ENCODE results near the gene LAP3. TPM values are rescaled to one million over a fixed set of nuclear protein-coding genes. Genes with fewer than 3 reads are reported as not detected.
"Not testable (repeated sequence)": the region's sequence is repeated elsewhere in the genome, so short reads cannot be mapped to it uniquely, and the experiment has no call there.

LAP3 gene
- total RNA-seq, 1 donor from 2014 or later, result 55.6 TPM

DNA sequence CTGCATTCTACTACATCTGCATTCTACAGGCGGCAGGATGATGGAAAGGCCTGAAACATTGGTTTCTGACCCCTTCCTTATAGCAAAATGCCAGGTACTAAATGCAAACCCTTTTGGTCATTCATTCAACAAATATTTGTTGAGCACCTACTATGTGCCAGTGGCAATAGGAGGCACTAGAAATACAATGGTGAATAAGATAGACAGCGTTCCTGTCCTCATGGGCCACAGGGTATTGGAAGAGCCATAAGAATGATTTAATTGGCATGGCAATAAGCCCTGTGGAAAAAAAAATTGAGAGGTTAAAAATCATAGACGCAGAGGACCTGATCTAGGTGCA lies 17.3 kb upstream of the LAP3 start:
- DNase-seq, result no peak
- intact Hi-C loops (cut with micrococcal nuclease), result loop anchor here (5.0 kb wide), 1 partner anchor 423 kb away; no protein-coding TSS in a partner anchor
- no peak for ATAC-seq

DNA sequence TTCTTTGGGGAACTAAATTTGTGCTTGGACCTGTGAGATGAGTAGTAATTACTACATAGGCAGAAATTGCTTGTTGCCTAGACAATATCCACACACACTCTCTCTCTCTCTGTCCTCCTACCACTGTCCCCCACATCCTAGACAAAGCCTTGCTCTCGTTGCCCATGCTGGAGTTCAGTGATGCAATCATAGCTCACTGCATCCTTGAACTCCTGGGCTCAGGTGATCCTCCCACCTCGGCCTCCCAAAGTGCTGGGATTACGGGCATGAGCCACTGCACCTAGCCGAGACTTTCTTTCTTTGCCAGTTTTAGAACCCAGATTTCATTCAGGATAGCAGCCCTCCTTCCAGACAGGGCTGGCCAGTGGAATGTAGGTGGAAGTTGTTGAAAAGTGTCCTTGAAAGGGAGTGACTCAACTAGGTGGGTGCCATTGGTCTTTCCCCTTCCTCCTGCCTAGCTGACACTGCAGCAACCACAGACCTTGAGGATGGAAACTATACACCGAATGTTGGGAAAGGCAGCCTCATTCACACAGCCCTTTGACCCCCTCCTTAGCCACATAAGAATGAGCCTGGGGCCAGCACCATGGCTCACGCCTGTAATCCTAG lies 16.8 kb upstream of the LAP3 start:
- DNase-seq (no peak), ATAC-seq (no peak)
- intact Hi-C loops (cut with micrococcal nuclease), result no loop called here

DNA sequence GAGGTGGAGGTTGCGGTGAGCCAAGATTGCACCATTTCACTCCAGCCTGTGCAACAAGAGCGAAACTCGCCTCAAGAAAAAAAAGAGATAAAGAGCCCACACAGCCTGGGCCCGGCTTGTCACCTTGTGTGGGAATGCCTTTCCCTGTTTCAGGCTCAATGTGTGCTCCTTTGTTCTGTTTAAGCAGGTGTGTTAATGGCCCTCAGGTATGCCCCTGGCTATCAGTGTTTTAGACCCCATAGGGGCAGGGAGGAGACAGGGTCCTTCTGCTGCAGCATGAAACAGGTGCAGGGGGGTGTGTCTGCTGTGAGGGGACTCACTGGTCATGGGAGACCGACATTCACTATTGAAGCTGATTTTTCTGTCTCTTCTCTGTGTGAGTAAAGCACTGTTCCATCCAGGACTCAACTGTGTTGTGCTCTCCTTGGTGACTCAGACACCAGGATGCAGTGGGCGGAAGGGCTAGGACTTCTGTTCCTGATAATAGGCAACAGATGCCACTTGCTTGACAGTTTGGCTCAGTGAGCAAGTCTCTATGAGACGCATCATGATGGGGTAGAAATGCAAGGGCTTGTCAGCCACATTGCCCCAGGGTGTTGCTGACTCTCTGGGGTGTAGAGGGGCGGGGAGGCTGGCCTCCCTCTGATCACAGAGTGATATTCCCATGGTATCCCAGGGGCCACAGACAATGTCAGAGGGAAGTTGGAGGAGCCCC lies 15.6 kb upstream of the LAP3 start:
- ATAC-seq (no peak), DNase-seq (no peak)
- intact Hi-C loops (cut with micrococcal nuclease), result no loop called here

DNA sequence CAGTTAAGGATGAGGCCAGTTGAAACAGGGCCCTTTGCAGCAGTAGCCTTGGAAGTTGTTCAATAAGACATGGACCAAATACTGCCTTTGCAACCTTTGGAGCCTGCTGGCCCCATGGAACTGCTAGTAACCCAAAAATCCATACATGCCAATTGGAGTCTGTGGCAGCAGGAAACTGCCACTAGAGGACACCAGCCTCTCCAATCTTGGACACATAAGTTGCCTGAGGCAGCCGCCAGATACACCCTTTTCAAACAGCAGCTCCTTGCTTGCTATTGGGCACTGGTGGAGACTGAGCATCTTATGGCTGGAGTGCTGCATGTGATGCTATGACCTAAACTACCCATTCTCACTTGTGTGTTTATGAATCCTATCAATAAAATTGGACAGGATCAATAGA lies 14.8 kb upstream of the LAP3 start:
- intact Hi-C loops (cut with micrococcal nuclease), result no loop called here
- ATAC-seq (no peak), DNase-seq (no peak)

DNA sequence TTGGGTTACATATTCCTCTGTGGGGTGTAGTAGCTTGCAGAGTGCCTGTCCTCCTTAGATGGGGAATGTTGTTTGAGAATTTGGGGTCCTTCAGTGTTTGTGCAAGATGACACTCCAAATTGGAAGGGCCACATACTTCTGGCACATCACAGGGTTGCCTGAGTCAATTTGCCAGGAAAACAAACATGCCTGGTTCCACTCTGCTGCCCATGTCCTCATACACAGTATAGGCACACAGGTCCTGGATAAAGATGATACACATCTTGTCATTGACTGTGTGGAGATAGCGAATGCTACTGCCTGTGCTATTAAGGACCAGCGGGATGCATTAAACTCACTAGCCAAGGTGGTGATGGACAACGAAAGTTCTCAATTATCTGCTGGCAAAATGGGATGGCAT lies 11.2 kb upstream of the LAP3 start:
- ATAC-seq (no peak), DNase-seq (no peak)
- intact Hi-C loops (cut with micrococcal nuclease), result no loop called here

DNA sequence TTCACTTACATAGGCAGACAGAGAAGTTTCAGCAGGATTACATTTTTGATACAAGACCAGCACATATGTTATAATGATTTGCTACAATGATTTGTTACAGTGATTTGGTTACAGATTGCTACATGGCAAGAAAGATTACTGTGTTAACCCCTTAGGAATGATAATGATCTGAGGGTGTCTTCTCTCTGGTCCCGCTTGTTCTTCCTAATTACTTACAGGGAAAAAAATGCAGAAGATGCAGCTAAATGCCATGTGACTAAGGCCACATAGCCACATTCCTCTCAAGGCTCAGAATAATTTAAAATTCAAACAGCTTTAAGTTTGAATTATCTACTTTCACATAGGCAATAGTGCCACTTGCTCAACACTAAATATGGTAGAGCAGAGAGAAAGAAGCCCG lies 9.7 kb upstream of the LAP3 start:
- DNase-seq, result no peak
- no peak for ATAC-seq
- intact Hi-C loops (cut with micrococcal nuclease), result no loop called here

DNA sequence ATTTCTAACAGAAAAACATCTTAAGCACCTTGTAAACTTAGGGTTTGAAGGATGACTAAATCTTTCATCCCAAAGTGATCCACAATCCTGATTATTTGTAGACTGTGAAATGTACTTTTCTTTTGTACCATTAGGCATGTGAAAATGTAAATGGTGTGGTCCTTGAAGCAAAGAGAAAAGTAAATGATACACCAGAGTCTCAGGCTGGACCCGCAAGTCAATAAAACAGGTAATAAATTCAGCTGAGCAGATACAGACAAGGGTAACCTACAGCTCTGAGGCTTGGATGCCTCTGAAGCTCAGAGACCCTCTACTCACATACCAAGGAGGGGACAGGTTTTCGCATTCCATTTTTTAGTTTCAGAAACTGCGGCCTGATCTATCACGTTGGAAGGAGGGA lies 2.8 kb upstream of the LAP3 start:
- no peak for ATAC-seq
- no peak for DNase-seq
- intact Hi-C loops (cut with micrococcal nuclease), result loop anchor here (10.0 kb wide), 1 partner anchor 1869 kb away; the partner anchor contains the start of gene BST1

DNA sequence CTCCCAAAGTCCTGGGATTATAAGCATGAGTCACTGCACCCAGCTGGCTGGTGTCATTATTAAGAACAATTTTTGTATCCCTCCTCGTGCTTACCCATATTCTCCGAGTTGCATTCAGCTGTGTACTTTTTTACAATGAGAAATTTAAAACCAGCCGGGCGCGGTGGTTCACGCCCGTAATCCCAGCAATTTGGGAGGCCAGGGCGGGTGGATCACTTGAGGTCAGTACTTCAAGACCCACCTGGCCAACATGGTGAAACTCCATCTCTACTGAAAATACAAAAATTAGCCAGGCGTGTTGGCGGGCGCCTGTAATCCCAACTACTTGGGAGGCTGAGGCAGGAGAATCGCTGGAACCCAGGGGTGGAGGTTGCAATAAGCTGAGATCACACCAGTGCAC lies 1.8 kb upstream of the LAP3 start:
- not testable (repeated sequence) for ATAC-seq, DNase-seq
- intact Hi-C loops (cut with micrococcal nuclease), result loop anchor here (10.0 kb wide), 1 partner anchor 1870 kb away; the partner anchor contains the start of gene BST1

DNA sequence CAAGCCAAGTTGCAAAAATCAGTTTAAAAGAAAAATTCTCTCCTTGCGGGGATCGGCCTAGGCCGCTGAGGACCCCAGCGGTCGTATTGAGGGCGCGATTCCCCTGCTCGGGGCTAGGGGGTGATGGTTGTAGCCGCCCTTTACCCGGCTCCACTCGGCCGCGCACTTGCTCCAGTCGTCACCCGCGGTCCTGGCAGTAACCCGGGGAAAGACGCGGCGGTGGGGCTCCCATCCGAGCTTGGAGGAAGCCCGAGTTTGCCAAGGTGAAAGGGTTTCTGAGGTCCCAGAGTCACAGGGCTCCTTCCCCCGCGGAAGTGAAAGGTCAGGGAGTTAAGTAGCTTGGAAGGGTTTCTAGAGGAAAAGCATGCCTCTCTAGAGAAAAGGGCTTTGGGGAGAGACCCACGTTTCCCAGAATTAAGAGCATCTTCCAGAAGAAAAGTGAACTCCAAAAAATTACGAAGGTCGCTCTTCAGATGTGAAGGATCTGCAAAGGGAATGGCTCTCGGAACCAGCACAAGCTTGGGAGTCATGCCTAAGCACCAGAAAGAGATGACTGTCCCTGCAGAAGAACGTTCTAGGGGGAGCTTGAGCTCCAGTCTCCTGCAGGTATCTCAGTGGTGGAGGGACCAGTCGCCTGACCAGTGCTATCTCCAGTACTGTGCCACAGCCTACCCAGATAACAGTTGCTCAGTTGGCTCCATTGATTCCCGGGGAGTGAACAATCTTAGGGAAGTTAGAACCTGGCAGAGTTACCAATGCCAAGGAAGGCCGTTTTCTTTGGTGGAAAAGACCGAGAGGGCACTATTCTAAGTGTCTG lies 875 bp downstream of the LAP3 start:
- ATAC-seq, result peak; percentile 17
- DNase-seq, result peak; percentile 50
- intact Hi-C loops (cut with micrococcal nuclease), result loop anchor here (10.0 kb wide), 1 partner anchor 1873 kb away; the partner anchor contains the start of gene BST1

DNA sequence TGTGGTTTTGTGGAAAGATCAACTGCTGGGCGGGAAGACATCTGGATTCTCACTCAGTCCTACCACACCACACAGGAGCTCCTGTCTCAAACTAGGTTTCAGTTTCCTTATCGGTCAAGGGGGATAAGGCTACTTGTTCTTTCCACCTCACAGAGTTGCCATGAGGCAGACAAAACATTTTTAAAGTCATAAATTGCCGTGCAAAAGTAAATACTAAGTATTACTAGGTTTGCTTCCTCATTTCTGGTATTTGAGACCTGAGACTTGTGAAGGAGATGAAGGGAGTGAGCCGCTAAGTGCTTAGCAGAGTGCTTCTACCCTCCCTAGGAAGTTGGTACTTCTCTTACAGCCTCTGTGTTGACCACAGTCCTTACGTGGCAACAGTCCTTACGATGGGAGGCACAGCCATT lies 1.5 kb downstream of the LAP3 start:
- intact Hi-C loops (cut with micrococcal nuclease), result loop anchor here (10.0 kb wide), 1 partner anchor 1874 kb away; the partner anchor contains the start of gene BST1
- DNase-seq (no peak), ATAC-seq (no peak)

DNA sequence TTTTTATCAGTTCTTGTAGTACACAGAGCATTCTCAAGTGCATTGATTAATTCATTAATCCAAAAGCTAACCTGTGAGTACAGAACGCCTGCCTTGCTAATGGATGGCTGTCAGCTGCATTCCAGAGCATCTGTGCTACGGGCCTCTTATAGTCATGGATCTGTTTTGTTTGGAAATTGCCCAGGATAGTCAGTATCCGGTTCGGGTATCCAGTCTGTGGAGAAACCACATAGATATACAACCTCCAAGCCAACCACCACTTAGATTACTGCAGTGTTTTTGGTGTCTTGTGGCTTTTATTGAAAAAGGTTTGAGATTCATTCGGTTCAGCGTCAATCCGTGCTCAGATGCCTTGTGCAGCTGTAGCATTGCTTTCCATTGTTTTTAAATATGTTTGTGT lies 4.0 kb downstream of the LAP3 start:
- DNase-seq, result no peak
- intact Hi-C loops (cut with micrococcal nuclease), result no loop called here
- ATAC-seq, result no peak

DNA sequence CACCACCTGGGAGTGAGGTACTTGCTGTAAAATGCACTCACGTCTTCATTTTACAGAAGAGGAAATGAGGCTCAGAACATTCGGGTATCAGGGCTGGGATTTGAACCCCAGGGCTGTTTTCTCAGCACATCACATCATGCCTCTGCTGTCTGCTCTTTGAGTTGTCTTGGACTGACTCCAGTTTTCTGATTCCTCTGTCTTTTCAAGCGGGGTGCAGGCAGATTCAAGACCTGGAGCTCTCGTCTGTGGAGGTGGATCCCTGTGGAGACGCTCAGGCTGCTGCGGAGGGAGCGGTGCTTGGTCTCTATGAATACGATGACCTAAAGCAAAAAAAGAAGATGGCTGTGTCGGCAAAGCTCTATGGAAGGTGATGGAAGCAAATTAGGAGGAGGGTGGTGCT lies 6.3 kb downstream of the LAP3 start:
- no peak for ATAC-seq
- no peak for DNase-seq
- intact Hi-C loops (cut with micrococcal nuclease), result no loop called here

DNA sequence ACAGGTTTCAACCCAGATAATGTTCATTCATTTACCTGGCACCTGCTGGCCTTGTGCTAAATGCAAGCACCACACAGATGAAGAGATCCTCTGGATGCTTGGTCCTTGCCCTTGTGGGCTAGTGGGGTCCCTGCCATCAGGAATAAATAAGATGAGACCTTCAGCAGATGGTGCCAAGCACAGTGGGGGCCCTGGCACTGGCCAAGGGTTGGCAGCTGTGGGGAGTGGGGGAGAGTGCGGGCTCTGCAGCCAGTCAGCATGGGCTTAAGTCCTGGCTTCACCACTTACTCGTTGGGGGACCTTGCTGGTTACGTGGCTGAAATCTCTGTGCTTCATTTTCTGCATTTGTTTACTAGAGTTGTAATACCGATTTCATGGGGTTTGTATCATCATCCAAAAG lies 6.9 kb downstream of the LAP3 start:
- ATAC-seq, result no peak
- no peak for DNase-seq
- intact Hi-C loops (cut with micrococcal nuclease), result no loop called here

DNA sequence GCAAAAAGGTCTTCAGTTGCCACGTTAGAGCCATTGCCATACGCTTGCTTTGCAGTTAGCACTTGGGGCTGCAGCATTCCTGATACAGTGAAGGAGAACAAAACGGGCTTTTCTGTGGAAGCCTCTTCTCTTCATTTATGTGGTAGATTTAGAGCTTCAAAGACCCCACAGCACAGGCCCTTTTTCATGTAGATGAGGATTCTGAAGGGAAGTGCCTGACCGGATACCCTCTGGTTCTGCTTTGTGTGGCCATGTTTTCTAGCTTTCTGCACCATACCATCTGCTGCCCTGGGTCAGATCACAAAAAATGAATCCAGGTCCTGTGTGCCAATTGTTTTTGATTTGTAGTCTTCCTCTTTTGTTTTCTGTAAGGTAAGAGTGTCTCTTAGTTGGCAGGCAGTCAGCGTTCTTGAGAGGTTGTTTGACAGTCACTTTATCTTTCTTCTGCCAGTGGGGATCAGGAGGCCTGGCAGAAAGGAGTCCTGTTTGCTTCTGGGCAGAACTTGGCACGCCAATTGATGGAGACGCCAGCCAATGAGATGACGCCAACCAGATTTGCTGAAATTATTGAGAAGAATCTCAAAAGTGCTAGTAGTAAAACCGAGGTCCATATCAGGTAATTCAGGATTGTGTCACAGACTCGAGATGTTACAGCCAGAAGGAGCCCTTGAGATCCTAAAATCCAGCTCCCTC lies 7.7 kb downstream of the LAP3 start:
- intact Hi-C loops (cut with micrococcal nuclease), result no loop called here
- DNase-seq (no peak), ATAC-seq (no peak)

DNA sequence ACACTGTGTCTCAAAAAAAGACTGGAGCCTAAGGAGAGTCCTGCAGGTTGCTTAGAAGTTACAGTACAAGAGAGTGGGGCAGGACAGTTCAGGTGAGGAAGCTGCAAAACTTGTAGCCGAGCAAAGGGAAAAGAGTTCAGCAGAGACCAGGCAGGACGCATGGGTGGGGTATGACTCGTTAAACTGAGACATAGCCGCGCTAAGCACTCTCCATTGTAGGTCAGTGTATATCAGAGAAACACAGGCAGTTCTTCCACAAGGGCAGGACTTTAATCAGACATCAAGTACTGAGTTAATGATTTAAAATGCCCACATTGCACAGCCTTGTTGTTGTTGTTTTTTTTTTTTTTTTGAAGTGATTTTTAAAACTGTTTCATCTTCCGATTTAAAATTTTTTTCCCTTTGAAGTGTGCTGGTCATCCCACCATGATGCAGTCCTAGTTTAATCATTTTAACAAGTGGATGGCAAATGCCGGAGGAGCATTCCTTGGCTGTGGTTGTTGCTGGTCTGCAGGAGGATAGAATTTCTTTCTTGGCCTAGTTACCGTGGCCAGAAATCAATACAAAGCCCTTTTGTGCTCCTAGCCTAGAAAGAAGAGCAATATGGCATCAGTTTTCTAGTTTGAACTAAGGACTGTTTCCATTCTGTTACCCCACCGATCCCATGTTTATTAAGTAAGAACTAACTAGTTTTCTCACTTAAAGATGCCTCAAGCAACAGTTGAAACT lies 10.3 kb downstream of the LAP3 start:
- ATAC-seq, result no peak
- intact Hi-C loops (cut with micrococcal nuclease), result no loop called here

DNA sequence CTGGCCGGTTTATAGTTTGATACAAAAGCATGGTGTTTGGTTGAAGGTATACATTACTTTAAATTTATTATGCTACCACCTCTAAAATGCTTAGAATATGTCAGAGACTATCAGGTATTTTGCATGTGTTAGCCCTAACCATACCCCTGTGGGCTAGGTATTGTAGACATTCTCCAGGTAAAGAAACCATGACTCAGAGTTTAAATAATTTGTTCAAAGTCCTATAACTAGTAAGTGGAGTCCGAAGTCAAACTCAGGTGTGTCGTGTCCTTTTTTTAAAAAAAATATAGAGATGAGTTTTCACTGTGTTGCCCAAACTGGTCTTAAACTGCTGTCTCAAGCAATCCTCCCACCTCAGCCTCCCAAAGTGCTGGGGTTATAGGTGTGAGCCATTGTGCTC lies 12.4 kb downstream of the LAP3 start:
- intact Hi-C loops (cut with micrococcal nuclease), result no loop called here
- DNase-seq, result no peak
- no peak for ATAC-seq

More for the DNA sequence above, 10.3 kb downstream of the LAP3 start:
- DNase-seq, result no peak

DNA sequence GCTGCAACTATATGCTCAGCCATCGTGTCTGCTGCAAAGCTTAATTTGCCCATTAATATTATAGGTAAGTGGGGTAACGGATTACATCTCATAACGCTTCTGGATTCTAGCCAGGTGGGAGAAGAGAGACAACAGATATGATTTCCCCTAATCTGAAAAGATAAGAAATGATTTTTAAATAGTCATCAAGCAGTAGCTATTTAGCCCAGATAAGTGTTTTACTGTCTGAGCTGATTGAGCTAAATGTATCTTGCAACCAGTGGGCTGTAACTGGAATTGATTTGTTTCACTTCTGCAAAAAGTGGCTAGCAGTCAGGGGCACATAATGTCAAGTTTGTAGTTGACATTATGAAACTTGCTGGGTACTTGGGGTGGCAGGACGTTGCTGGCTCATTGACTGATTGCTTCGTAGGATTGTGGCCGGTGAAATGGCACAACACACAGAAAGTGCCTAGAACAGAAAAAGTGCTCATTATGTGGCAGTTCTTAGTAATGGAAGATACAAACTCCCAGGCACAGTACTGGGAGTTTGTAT lies 18.5 kb downstream of the LAP3 start:
- intact Hi-C loops (cut with micrococcal nuclease), result no loop called here
- DNase-seq, result no peak
- ATAC-seq, result peak; percentile 27

DNA sequence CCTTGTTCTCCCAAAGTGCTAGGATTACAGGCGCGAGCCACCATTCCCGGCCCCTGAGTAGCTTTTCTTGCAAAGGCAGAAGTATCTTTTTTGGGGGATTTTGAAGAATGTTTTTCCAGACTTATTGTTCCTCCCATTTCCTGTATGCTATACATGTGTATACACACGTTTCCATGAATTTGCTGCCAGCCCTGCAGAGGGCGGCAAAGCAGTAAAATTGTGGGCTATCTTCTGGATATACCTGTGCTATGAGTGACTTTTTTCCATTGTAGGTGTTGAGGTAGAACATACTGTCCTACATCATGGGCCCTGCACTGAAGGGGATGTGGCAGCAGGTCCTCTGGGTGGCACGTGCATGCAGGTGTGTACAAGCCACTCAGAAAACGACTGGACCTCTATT lies 20.5 kb downstream of the LAP3 start:
- ATAC-seq, result no peak
- intact Hi-C loops (cut with micrococcal nuclease), result no loop called here
- DNase-seq, result no peak

DNA sequence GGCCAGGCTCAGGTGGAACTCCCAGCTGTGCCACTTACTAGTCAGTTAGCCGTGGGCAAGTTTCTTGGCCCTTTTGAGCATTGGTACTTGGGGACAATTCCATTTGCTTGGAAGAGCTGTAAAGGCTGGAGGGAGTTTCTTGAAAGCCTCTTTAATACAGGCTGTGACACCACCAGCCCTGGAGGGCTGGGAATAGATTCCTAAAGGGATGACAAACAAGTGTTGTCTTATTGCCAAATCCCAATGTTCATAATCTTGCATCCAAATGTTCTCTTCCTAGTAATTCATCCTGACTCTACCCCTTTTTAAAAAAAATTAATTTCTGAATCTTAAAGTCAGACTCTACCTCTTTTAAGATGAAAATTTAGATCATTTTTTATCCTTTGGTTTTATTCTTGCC lies 22.8 kb downstream of the LAP3 start:
- intact Hi-C loops (cut with micrococcal nuclease), result no loop called here
- no peak for DNase-seq
- ATAC-seq, result no peak

Data from left ventricle myocardium superior (tissue), 1 donor.